Esophagus squamous epithelium (tissue), 4 donors: ENCODE measurements around the gene CDK17.

ENCODE experiments used
- POLR2A ChIP-seq, 4 donors: fragments of 450-650 bp; IDR thresholded peaks; one replicate each; pipeline ENCODE4 v1.6.1; 2017; ENCODE audit warnings: antibody characterized with exemption in 4 of 4, mild to moderate bottlenecking in 4 of 4, moderate library complexity in 3 of 4
- TF ChIP-seq, protein P1 (sequence below), 6 experiments: fragments of 450-650 bp in 4 of 6; fragments of 200-600 bp in 2 of 6; sonication (generic) in 2 of 6; IDR thresholded peaks; one replicate each; pipeline ENCODE4 v1.5.1; 2016 to 2019; ENCODE audit warnings: antibody characterized with exemption in 6 of 6, mild to moderate bottlenecking in 4 of 6, moderate library complexity in 4 of 6

DNA sequence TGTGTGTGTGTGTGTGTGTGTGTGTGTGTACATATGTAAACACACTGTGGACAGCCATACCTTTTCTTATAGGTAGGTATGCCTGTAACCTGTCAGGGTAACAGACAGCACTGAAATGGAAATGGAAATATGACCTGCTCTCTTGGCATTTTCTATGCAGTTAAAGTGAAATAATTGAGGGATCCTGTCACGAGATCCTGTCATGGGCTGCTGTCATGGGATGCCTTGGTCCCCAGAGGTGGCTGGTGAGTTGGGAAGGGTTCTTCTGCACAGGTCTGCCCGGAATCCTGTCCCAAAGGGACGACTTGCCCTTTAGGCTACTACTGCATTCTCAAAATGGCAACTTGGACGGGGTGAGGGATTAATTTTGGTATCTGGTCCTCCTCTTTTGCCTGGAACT, 158.8 kb downstream of the CDK17 start:
- TF ChIP-seq, protein P1, sequence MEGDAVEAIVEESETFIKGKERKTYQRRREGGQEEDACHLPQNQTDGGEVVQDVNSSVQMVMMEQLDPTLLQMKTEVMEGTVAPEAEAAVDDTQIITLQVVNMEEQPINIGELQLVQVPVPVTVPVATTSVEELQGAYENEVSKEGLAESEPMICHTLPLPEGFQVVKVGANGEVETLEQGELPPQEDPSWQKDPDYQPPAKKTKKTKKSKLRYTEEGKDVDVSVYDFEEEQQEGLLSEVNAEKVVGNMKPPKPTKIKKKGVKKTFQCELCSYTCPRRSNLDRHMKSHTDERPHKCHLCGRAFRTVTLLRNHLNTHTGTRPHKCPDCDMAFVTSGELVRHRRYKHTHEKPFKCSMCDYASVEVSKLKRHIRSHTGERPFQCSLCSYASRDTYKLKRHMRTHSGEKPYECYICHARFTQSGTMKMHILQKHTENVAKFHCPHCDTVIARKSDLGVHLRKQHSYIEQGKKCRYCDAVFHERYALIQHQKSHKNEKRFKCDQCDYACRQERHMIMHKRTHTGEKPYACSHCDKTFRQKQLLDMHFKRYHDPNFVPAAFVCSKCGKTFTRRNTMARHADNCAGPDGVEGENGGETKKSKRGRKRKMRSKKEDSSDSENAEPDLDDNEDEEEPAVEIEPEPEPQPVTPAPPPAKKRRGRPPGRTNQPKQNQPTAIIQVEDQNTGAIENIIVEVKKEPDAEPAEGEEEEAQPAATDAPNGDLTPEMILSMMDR (IDR thresholded peaks at IDR 0.05), result no peak
- no peak for TF ChIP-seq POLR2A (IDR thresholded peaks at IDR 0.05)
